AG09319 (cell line): ENCODE data around the gene FAXDC2.
"Not testable (repeated sequence)": the region's sequence is repeated elsewhere in the genome, so short reads cannot be mapped to it uniquely, and the experiment has no call there.

Experiments
- DNase-seq: peaks from one replicate; pipeline ENCODE4 v3.0.0-alpha.2; 2010; ENCODE audit warnings: low read depth; ENCODE audit errors: extremely low read depth
- TF ChIP-seq, protein P1 (sequence below): IDR thresholded peaks from 2 replicates; pipeline ENCODE4 v1.5.1; 2011; ENCODE audit warnings: low read depth, mild to moderate bottlenecking, inconsistent platforms, low read length, moderate library complexity

FAXDC2 gene

DNA sequence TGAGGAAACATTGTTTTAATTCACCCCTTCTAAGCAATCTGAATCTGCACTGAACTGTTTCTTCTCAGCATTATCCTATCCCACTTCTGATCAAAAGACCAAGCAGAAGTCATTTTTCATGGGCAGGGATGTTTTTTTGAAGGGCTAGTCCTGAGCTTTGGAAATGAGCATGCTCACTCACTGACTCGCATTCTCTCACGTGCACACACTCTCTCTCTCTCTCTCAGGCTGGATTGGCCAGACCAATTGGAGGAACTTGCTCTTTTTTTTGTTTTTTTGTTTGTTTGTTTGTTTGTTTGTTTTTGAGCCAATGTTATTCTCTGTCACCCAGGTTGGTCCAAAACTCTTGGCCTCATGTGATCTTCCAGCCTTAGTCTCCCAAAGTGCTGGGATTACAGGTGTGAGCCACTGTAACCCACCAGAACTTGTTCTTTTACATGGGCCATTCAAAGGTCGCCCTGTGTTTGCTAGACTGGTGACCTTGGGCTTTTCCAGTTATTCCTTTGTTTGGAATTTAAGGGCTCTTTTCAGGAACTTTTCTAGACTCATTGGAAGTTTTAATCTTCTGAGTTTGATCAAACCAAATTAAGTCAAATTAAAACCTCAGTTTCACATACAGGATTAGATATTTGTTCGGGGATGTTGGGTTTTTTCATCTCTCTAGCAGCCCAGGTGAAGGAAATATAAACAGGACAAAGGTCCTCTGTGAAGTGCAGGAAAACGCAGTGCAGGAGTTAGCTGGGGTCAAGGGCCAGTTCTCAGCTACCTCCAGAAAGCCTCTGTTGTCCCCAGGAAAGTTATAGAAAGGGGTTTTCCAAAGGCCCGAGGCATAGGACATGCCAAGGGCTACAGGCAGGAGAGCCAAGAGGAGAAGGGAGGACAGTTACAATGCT, 13.1 kb downstream of the FAXDC2 start:
- no peak for DNase-seq
- TF ChIP-seq, protein P1, sequence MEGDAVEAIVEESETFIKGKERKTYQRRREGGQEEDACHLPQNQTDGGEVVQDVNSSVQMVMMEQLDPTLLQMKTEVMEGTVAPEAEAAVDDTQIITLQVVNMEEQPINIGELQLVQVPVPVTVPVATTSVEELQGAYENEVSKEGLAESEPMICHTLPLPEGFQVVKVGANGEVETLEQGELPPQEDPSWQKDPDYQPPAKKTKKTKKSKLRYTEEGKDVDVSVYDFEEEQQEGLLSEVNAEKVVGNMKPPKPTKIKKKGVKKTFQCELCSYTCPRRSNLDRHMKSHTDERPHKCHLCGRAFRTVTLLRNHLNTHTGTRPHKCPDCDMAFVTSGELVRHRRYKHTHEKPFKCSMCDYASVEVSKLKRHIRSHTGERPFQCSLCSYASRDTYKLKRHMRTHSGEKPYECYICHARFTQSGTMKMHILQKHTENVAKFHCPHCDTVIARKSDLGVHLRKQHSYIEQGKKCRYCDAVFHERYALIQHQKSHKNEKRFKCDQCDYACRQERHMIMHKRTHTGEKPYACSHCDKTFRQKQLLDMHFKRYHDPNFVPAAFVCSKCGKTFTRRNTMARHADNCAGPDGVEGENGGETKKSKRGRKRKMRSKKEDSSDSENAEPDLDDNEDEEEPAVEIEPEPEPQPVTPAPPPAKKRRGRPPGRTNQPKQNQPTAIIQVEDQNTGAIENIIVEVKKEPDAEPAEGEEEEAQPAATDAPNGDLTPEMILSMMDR: no peak

DNA sequence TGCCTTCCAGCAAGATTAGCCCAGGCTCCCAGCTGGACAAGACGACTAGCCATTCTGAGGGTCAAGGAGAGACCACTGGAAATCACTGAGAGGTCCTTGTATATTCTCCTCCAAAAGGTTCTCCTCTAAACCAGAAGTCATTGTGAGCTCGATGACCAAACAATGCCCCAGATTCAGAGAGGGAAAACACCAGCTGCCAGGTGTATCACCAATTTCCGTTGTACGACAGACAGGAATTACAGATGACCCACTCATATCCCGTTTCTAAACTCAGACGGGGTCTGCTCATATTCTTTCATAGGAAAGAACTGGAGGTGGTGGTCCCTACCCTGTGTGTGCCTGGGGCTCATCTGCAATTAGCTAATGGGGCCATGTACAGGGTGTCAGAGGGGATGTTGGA, 14.2 kb downstream of the FAXDC2 start:
- TF ChIP-seq, protein P1: no peak
- DNase-seq: no peak

DNA sequence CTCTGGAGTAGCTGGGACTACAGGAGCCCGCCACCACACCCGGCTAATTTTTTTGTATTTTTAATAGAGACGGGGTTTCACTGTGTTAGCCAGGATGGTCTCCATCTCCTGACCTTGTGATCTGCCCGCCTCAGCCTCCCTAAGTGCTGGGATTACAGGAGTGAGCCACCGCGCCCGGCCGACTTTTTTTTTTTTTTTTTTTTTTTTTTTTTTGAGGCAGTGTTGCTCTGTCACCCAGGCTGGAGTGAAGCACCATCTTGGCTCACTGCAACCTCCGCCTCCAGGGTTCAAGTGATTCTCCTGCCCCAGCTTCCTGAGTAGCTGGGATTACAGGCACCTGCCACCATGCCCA, 14.7 kb downstream of the FAXDC2 start:
- DNase-seq: not testable (repeated sequence)

DNA sequence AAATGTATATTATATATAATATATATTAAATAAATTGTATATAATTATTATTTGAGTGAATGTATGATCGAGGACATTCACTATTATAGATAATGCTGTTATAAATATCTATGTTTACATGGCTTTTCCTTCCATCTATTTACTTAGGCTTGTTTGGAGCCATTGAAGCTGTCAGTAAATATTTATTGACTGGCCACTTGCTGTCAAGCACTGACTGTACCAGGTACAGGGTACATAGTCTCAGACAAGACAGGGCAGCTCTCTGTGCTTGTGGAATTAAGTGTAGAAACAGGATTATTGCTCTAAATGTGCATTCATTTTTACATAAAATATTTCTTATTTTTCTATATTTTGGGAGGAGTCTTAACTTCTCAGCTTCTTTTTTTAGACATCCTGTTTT, 16.4 kb downstream of the FAXDC2 start:
- TF ChIP-seq, protein P1: no peak
- no peak for DNase-seq

DNA sequence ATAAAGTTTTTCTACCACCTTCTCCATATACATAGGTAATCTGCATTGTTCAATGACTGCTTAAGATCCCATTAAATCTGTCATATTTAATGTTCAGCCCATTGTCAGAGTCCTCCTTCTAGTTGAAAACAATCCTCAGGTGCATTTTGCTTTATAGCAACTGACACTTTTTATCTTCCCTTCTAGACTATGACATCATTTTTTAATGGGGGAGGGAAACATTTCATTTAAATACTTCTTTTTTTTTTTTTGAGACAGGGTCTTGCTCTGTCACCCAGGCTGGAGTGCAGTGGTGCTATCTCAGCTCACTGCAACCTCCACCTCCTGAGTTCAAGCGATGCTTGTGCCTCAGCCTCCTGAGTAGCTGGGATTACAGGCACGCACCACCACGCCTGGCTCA, 17.6 kb downstream of the FAXDC2 start:
- not testable (repeated sequence) for DNase-seq

DNA sequence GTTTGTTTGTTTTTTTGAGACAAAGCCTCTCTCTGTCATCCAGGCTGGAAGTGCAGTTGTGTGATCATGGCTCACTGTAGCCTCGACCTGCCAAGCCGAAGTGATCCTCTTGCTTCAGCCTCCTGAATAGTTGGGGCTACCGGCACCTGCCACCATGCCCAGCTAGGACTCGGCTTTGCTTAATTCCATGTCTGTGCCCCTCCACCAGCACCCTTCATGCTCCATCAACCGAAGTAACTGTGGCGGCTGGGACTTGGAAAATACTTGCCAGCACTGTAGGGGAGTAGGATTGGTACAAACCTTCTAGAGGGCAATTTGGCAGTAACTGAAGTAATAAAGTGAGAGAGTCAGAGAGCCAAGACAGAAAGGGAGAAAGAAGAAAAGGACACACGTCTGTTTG, 19.0 kb downstream of the FAXDC2 start:
- TF ChIP-seq, protein P1: no peak
- no peak for DNase-seq

DNA sequence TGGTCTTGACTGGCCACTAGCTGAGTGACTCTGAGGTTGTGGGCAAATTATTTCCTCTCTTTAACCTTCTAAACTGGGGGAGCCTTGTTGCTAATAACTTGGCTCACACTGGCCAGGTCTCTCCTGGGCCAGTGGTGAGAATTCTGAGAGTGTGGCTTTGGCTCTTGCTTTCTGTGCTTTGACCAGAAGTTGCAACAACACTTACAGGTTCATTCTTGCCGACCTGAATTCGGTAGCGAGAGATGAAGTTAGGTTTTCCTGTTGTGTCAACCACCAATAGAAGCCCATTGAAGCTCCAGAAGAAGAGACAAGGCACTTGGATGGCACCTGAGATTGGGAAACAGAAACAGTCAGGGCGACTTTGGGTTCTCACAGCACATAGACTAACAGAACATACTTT, 19.8 kb downstream of the FAXDC2 start:
- no peak for DNase-seq
- TF ChIP-seq, protein P1: no peak

DNA sequence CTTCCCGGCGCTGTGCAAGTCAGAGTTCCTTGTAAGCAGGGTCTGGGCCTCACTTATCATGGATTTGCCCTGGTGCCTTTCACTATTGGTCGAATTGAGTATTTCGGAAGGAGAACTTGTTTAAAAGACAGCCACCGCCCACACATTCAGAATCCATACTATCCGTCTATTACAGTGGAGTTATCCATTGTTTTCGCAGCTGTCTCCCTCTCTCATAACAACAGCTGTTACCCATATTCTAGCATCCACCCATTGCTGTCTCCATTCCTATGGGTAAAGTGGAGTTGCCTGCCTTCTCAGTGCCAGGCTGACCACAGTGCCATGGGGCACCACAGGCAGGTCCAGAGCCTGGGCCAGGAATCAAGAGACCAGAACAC, 20.2 kb downstream of the FAXDC2 start:
- no peak for DNase-seq
- TF ChIP-seq, protein P1: no peak
